ENCODE measurements around the gene FAM184A. TPM values are rescaled to one million over a fixed set of nuclear protein-coding genes. Genes with fewer than 3 reads are reported as not detected.
"Not testable (repeated sequence)": the region's sequence is repeated elsewhere in the genome, so short reads cannot be mapped to it uniquely, and the experiment has no call there.

FAM184A gene
- total RNA-seq, 1 experiment from 2014 or later, result 13.3 TPM

DNA sequence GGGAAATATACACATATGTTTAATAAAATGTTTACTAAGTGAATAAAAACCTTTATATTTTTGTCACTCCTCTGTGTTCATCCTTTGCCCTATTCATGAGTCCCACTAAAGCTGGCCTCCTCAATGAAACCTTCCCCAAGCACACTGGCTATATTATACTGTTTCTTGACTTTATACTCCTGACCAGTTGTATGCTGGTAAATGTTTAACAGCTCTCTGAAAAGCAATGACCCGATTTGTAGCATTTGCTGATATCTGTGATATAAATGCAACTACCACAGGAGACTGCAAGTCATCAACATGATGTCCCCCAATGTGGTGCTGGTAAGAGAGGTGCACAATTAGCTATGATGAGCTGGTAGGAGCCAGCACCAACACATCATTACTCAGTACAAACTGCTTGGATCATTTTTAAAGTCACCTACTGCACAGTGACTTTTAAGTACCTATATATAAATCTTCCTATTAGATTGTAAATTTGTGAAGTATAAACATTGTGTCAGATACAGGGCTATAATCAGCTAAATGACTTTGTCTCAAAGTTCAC is 78.9 kb downstream of the FAM184A start:
- Mint-ChIP-seq H3K36me3 (0 out of 2 replicates have a peak, but pooled peaks cover 4% of the 10 kb centered on the region), H3K9me3 (no peaks in the 10 kb centered on the region), H3K4me1 (0 out of 2 replicates have a peak, but pooled peaks cover 2% of the 10 kb centered on the region), H3K27ac (no peak overlapping the region), H3K4me3 (no peak overlapping the region), H3K27me3 (ENCODE audit: low read depth) (no peaks in the 10 kb centered on the region)
- CTCF ChIA-PET, result no interaction called here
- ATAC-seq (no peak), DNase-seq (ENCODE audit: low spot score) (no peak)
- no peak for TF ChIP-seq MYBL2 (CRISPR knock-in tag; IDR thresholded peaks at IDR 0.05)
- no peak for TF ChIP-seq ZNF138 (CRISPR knock-in tag; conservative IDR thresholded peaks at IDR 0.05)
- TF ChIP-seq HMGA2 (CRISPR knock-in tag; IDR thresholded peaks at IDR 0.05), result no peak
- TF ChIP-seq ZNF416 (CRISPR knock-in tag; IDR thresholded peaks at IDR 0.05), result no peak
- no peak for TF ChIP-seq RELA (CRISPR knock-in tag; IDR thresholded peaks at IDR 0.05; ENCODE audit: borderline replicate concordance)
- no peak for TF ChIP-seq ZBTB21 (CRISPR knock-in tag; IDR thresholded peaks at IDR 0.05; ENCODE audit: borderline replicate concordance)
- no peak for TF ChIP-seq FOXJ3 (CRISPR knock-in tag; IDR thresholded peaks at IDR 0.05; ENCODE audit: borderline replicate concordance)
- no peak for TF ChIP-seq MXD4 (CRISPR knock-in tag; IDR thresholded peaks at IDR 0.05; ENCODE audit: borderline replicate concordance)
- POLR2A ChIA-PET, result no interaction called here

DNA sequence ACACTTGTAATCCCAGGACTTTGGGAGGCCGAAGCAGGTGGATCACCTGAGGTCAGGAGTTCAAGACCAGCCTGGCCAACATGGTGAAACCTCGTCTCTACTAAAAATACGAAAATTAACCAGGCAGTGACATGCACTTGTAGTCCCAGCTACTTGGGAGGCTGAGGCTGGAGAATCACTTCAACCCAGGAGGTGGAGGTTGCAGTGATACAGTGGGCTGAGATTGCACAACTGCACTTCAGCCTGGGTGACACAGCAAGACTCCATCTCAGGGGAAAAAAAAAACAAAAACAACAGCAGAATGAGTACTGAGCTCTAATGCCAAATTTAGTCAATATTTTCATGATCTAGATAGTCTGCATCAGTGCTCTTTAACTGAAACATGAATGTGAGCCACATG is 81.0 kb downstream of the FAM184A start:
- H3K27ac Mint-ChIP-seq; H3K27me3 Mint-ChIP-seq (ENCODE audit: low read depth); DNase-seq (ENCODE audit: low spot score); H3K9me3 Mint-ChIP-seq; H3K4me3 Mint-ChIP-seq; H3K36me3 Mint-ChIP-seq; ATAC-seq; H3K4me1 Mint-ChIP-seq: not testable (repeated sequence)
- POLR2A ChIA-PET, result interaction anchor here (0.6 kb wide), 1 partner anchor 19 kb away, joined by 3 read pairs; no protein-coding TSS in a partner anchor
- CTCF ChIA-PET, result interaction anchor here (1.4 kb wide), 1 partner anchor 113 kb away, joined by 4 read pairs; no protein-coding TSS in a partner anchor

DNA sequence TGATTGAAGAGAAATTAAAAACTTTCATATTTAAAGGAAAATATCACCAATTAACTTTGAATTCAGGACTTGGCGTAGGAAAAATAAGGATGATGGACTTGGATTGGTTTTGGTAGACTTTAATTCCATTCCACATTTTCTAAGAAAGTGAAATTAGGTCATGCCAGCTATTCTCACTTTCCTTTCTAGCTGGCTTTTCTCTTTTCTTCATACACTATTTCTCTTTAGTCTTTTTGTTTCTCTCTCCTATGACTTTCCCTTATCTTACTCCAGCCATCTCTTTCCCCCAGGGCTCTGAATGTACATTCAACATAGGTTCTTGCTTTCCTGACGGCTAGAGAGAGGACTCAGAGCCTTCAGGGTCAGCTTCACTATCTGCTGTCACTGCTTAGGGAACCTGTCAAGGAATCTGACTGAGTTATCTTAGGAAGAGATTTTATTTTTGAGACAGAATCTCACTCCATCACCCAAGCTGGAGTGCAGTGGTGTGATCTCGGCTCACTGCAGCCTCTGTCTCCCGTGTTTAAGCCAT is 82.1 kb downstream of the FAM184A start:
- H3K9me3 Mint-ChIP-seq, result no peaks in the 10 kb centered on the region
- ATAC-seq, result no peak
- H3K36me3 Mint-ChIP-seq, result no peaks in the 10 kb centered on the region
- ChIA-PET CTCF (no interaction called here), POLR2A (no interaction called here)
- no peaks in the 10 kb centered on the region for H3K27me3 Mint-ChIP-seq (ENCODE audit: low read depth)
- TF ChIP-seq, protein P1, sequence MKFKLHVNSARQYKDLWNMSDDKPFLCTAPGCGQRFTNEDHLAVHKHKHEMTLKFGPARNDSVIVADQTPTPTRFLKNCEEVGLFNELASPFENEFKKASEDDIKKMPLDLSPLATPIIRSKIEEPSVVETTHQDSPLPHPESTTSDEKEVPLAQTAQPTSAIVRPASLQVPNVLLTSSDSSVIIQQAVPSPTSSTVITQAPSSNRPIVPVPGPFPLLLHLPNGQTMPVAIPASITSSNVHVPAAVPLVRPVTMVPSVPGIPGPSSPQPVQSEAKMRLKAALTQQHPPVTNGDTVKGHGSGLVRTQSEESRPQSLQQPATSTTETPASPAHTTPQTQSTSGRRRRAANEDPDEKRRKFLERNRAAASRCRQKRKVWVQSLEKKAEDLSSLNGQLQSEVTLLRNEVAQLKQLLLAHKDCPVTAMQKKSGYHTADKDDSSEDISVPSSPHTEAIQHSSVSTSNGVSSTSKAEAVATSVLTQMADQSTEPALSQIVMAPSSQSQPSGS (CRISPR knock-in tag; IDR thresholded peaks at IDR 0.05; ENCODE audit: borderline replicate concordance, low read depth), result no peak
- TF ChIP-seq, protein P2, sequence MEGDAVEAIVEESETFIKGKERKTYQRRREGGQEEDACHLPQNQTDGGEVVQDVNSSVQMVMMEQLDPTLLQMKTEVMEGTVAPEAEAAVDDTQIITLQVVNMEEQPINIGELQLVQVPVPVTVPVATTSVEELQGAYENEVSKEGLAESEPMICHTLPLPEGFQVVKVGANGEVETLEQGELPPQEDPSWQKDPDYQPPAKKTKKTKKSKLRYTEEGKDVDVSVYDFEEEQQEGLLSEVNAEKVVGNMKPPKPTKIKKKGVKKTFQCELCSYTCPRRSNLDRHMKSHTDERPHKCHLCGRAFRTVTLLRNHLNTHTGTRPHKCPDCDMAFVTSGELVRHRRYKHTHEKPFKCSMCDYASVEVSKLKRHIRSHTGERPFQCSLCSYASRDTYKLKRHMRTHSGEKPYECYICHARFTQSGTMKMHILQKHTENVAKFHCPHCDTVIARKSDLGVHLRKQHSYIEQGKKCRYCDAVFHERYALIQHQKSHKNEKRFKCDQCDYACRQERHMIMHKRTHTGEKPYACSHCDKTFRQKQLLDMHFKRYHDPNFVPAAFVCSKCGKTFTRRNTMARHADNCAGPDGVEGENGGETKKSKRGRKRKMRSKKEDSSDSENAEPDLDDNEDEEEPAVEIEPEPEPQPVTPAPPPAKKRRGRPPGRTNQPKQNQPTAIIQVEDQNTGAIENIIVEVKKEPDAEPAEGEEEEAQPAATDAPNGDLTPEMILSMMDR (IDR thresholded peaks at IDR 0.05), result no peak
- no peak for TF ChIP-seq EMX1 (CRISPR knock-in tag; IDR thresholded peaks at IDR 0.05)
- TF ChIP-seq ZNF232 (CRISPR knock-in tag; IDR thresholded peaks at IDR 0.05), result no peak
- TF ChIP-seq, protein P3, sequence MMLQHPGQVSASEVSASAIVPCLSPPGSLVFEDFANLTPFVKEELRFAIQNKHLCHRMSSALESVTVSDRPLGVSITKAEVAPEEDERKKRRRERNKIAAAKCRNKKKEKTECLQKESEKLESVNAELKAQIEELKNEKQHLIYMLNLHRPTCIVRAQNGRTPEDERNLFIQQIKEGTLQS (CRISPR knock-in tag; conservative IDR thresholded peaks at IDR 0.05), result no peak
- no peak for TF ChIP-seq RELA (CRISPR knock-in tag; IDR thresholded peaks at IDR 0.05; ENCODE audit: borderline replicate concordance)
- TF ChIP-seq NR2C2 (CRISPR knock-in tag; IDR thresholded peaks at IDR 0.05), result no peak
- TF ChIP-seq, protein P4, sequence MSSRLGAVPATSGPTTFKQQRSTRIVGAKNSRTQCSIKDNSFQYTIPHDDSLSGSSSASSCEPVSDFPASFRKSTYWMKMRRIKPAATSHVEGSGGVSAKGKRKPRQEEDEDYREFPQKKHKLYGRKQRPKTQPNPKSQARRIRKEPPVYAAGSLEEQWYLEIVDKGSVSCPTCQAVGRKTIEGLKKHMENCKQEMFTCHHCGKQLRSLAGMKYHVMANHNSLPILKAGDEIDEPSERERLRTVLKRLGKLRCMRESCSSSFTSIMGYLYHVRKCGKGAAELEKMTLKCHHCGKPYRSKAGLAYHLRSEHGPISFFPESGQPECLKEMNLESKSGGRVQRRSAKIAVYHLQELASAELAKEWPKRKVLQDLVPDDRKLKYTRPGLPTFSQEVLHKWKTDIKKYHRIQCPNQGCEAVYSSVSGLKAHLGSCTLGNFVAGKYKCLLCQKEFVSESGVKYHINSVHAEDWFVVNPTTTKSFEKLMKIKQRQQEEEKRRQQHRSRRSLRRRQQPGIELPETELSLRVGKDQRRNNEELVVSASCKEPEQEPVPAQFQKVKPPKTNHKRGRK (CRISPR knock-in tag; IDR thresholded peaks at IDR 0.05; ENCODE audit: borderline replicate concordance), result no peak
- no peak for TF ChIP-seq SP1 (CRISPR knock-in tag; conservative IDR thresholded peaks at IDR 0.05)
- no peak for TF ChIP-seq KAT7 (CRISPR knock-in tag; IDR thresholded peaks at IDR 0.05; ENCODE audit: borderline replicate concordance)
- no peak for TF ChIP-seq JUN (CRISPR knock-in tag; IDR thresholded peaks at IDR 0.05)
- H3K4me3 Mint-ChIP-seq, result no peak overlapping the region
- no peak for DNase-seq (ENCODE audit: low spot score)
- H3K4me1 Mint-ChIP-seq, result 0 out of 2 replicates have a peak, but pooled peaks cover 2% of the 10 kb centered on the region
- H3K27ac Mint-ChIP-seq, result no peak overlapping the region

Data from WTC11 (cell line).